DOHH2 (cell line): ENCODE results near the gene PI3.

ENCODE experiments used
- EZH2phosphoT487 ChIP-seq: fragments of 200-600 bp; sonication (generic); IDR thresholded peaks from 2 replicates; pipeline ENCODE4 v1.6.1; 2017; ENCODE audit warnings: borderline replicate concordance, mild to moderate bottlenecking, antibody characterized with exemption, low read length, moderate library complexity, mixed read lengths
- TF ChIP-seq, protein P1 (sequence below): fragments of 200-600 bp; sonication (generic); IDR thresholded peaks from one replicate; pipeline ENCODE4 v1.5.1; 2014; ENCODE audit warnings: antibody characterized with exemption, mild to moderate bottlenecking, low read depth, low read length; ENCODE audit not compliant: poor library complexity, severe bottlenecking

DNA sequence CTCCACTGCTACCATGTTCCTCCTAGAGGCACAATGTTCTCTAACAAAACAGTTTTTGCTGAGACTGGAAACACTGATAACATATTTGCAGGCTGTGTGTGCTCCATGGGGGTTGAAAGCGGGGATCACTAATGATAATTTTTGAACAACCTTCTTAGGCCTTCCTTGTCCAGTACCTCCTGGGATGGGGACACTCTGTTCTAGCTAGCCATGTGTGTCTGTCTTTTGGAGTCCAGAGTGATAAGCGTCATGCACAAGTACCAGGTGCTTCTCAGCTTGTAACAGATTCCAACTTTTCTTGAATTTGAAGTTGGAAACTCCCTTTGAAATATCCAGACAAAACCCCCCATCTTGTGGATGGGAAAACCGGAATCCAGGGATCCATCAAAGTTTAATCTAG lies 15.2 kb downstream of the PI3 start:
- TF ChIP-seq, protein P1, sequence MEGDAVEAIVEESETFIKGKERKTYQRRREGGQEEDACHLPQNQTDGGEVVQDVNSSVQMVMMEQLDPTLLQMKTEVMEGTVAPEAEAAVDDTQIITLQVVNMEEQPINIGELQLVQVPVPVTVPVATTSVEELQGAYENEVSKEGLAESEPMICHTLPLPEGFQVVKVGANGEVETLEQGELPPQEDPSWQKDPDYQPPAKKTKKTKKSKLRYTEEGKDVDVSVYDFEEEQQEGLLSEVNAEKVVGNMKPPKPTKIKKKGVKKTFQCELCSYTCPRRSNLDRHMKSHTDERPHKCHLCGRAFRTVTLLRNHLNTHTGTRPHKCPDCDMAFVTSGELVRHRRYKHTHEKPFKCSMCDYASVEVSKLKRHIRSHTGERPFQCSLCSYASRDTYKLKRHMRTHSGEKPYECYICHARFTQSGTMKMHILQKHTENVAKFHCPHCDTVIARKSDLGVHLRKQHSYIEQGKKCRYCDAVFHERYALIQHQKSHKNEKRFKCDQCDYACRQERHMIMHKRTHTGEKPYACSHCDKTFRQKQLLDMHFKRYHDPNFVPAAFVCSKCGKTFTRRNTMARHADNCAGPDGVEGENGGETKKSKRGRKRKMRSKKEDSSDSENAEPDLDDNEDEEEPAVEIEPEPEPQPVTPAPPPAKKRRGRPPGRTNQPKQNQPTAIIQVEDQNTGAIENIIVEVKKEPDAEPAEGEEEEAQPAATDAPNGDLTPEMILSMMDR: no peak
- no peak for TF ChIP-seq EZH2phosphoT487
